Measurements from ENCODE around the gene IQSEC1.

The IQSEC1 gene

GRCh38 chr3:13085081-13085845 is 12.0 kb upstream of the IQSEC1 start:
- DNase-seq = no peak

GRCh38 chr3:13083898-13084297 is 10.7 kb upstream of the IQSEC1 start:
- DNase-seq = no peak

GRCh38 chr3:13083254-13083653 is 10.0 kb upstream of the IQSEC1 start:
- DNase-seq = no peak

GRCh38 chr3:13082677-13083076 is 9.4 kb upstream of the IQSEC1 start:
- no peak for DNase-seq

GRCh38 chr3:13081603-13082360 is 8.6 kb upstream of the IQSEC1 start:
- DNase-seq = no peak

GRCh38 chr3:13080591-13080990 is 7.4 kb upstream of the IQSEC1 start:
- no peak for DNase-seq

- no peak for DNase-seq
These were observed 6.8 kb upstream of the IQSEC1 start for GRCh38 chr3:13080026-13080425.

GRCh38 chr3:13079510-13079909 is 6.3 kb upstream of the IQSEC1 start:
- no peak for DNase-seq

GRCh38 chr3:13079051-13079450 is 5.8 kb upstream of the IQSEC1 start:
- DNase-seq = no peak

GRCh38 chr3:13078163-13078905 is 5.1 kb upstream of the IQSEC1 start:
- peak; percentile 68 for DNase-seq

GRCh38 chr3:13077431-13078162 is 4.4 kb upstream of the IQSEC1 start:
- DNase-seq = no peak

GRCh38 chr3:13075986-13076654 is 2.9 kb upstream of the IQSEC1 start:
- no peak for DNase-seq

GRCh38 chr3:13075318-13075717 is 2.1 kb upstream of the IQSEC1 start:
- DNase-seq = no peak

GRCh38 chr3:13074006-13074375 is 762 bp upstream of the IQSEC1 start:
- no peak for DNase-seq

GRCh38 chr3:13072600-13073325 is 466 bp downstream of the IQSEC1 start:
- DNase-seq = no peak

GRCh38 chr3:13072239-13072599 is 1.0 kb downstream of the IQSEC1 start:
- no peak for DNase-seq

GRCh38 chr3:13071695-13072094 is 1.5 kb downstream of the IQSEC1 start:
- DNase-seq = no peak

GRCh38 chr3:13070391-13071070 is 2.7 kb downstream of the IQSEC1 start:
- no peak for DNase-seq

GRCh38 chr3:13069495-13069894 is 3.7 kb downstream of the IQSEC1 start:
- no peak for DNase-seq

GRCh38 chr3:13068269-13069010 is 4.8 kb downstream of the IQSEC1 start:
- no peak for DNase-seq

Measured in NCI-H524 treated with DMSO at 0.1 percent for 48 hours (cell line).